DMS 273 (cell line): ENCODE measurements around the gene CELF1.
"Not testable (repeated sequence)": the region's sequence is repeated elsewhere in the genome, so short reads cannot be mapped to it uniquely, and the experiment has no call there.

ENCODE experiments used
- DNase-seq: peaks from one replicate; lab custom pipeline; 2025; ENCODE audit not compliant: unreplicated experiment; lab: John Stamatoyannopoulos, UW

Gene CELF1

GRCh38 chr11:47541070-47541469 is 11.9 kb downstream of the CELF1 start:
- no peak for DNase-seq

- DNase-seq: no peak
Observed at GRCh38 chr11:47539681-47540039, 13.3 kb downstream of the CELF1 start.

GRCh38 chr11:47538741-47539565 is 14.0 kb downstream of the CELF1 start:
- DNase-seq: no peak

GRCh38 chr11:47536915-47537314 is 16.0 kb downstream of the CELF1 start:
- no peak for DNase-seq

- no peak for DNase-seq
Observed at GRCh38 chr11:47534704-47535251, 18.2 kb downstream of the CELF1 start.

GRCh38 chr11:47533690-47534151 is 19.2 kb downstream of the CELF1 start:
- DNase-seq: no peak

- DNase-seq: no peak
Observed at GRCh38 chr11:47532597-47533213, 20.2 kb downstream of the CELF1 start.

GRCh38 chr11:47531666-47532065 is 21.3 kb downstream of the CELF1 start:
- DNase-seq: no peak

GRCh38 chr11:47530721-47531120 is 22.2 kb downstream of the CELF1 start:
- DNase-seq: not testable (repeated sequence)

- DNase-seq: no peak
Observed at GRCh38 chr11:47529951-47530350, 23.0 kb downstream of the CELF1 start.

- no peak for DNase-seq
Observed at GRCh38 chr11:47527186-47527585, 25.7 kb downstream of the CELF1 start.

GRCh38 chr11:47526032-47526431 is 26.9 kb downstream of the CELF1 start:
- not testable (repeated sequence) for DNase-seq

- DNase-seq: peak; percentile 92
Observed at GRCh38 chr11:47524291-47524874, 28.5 kb downstream of the CELF1 start.

GRCh38 chr11:47523490-47524225 is 29.3 kb downstream of the CELF1 start:
- DNase-seq: peak; percentile 39

GRCh38 chr11:47518212-47518964 is 34.5 kb downstream of the CELF1 start:
- peak; percentile 86 for DNase-seq

GRCh38 chr11:47516984-47517853 is 35.7 kb downstream of the CELF1 start:
- DNase-seq: no peak

GRCh38 chr11:47516155-47516554 is 36.8 kb downstream of the CELF1 start:
- no peak for DNase-seq

- peak; percentile 86 for DNase-seq
Observed at GRCh38 chr11:47514825-47515647, 37.9 kb downstream of the CELF1 start.

- no peak for DNase-seq
Observed at GRCh38 chr11:47512701-47513100, 40.2 kb downstream of the CELF1 start.
